Measurements from ENCODE around the gene THADA.

The THADA gene

DNA sequence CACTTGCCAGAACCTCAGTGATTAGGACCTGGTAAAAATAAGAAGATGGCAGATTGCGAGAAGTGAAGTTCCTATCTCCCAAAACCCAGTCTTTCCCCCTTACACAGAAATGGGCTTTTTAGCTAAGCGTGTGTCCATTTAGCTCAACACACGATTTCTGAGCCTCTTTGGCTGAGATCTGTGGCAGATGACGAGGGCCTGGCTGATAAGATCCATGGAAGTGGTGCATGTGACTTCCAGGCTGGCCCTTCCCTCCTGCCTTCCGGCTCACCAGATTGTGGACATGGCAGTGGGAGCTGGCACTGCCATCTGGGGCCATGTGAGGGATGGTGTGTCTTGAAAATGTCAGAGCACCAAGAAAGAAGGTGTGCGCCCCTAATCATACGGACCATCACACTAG lies 328.5 kb downstream of the THADA start:
- no peak for TF ChIP-seq CTCF (conservative IDR thresholded peaks at IDR 0.05; ENCODE audit: low read length)
- no peak for DNase-seq (ENCODE audit: low read depth)
- H3K4me3 ChIP-seq (ENCODE audit: low read length), result no peak overlapping the region

- H3K4me3 ChIP-seq (ENCODE audit: low read length), result no peak overlapping the region
- no peak for DNase-seq (ENCODE audit: low read depth)
- TF ChIP-seq CTCF (conservative IDR thresholded peaks at IDR 0.05; ENCODE audit: low read length), result no peak
Observed at GRCh38 chr2:43266711-43267111, 329.1 kb downstream of the THADA start.

DNA sequence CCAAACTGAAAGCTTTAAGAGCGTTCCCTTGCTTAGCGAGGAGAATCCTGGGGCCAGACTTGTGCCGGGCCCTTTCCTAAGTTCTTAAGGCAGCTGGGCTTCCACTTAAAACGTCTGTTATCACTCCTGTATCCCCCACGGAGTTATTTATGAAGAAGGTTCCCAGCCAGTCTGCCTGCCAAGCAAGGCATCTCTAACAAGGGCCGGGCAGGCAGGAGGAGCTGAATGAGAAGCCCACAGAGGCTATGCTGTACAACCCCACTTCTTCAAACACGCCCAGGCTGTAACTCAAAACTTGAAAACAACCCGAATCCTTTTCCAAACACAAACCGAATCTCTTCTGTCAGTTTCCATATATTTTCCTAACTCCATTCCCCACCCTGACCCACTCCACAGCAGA lies 330.4 kb downstream of the THADA start:
- H3K4me3 ChIP-seq (ENCODE audit: low read length), result no peak overlapping the region
- no peak for TF ChIP-seq CTCF (conservative IDR thresholded peaks at IDR 0.05; ENCODE audit: low read length)
- DNase-seq (ENCODE audit: low read depth), result peak; percentile 51

DNA sequence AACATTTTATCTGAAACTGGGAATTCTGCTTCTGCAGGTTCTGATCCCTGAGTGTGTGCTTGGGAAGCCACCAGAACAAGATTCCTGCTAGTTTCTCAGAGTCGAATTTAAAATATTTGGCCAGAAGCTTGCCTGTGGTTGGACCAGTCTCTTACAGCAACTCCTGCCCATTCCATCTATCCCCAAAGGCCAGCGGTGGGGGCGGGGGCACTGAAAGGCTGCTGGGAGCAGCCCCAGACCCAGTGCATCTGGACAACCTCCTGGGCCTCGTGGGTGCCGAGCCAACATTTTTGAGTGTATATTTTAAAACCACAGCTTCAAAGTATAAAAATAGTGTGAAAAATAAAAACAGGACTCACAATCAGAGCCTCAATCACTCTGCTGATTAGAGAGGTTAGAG lies 330.8 kb downstream of the THADA start:
- TF ChIP-seq CTCF (conservative IDR thresholded peaks at IDR 0.05; ENCODE audit: low read length), result no peak
- DNase-seq (ENCODE audit: low read depth), result peak; percentile 90
- no peak overlapping the region for H3K4me3 ChIP-seq (ENCODE audit: low read length)

DNA sequence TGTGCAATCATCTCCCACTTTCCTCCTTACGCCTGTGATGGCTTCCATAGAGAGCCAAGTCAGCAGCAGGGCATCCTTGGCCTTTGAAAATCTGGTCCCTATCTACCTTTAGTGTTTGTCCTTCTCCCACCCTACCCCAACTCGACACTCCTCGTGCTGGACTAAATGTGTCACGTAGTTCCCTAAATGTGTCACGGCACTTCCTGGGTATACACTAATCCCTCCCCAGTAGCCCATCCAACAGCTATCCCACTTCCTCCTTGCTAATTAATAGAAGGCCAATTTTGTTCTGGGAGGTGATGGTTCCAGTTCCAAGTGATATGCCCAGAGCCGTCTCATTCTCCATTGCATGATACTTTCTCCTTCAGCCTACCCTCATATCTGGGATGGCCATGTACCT lies 332.9 kb downstream of the THADA start:
- TF ChIP-seq CTCF (conservative IDR thresholded peaks at IDR 0.05; ENCODE audit: low read length), result no peak
- no peak for DNase-seq (ENCODE audit: low read depth)
- H3K4me3 ChIP-seq (ENCODE audit: low read length), result no peak overlapping the region

GRCh38 chr2:43262239-43262638 lies 333.6 kb downstream of the THADA start:
- H3K4me3 ChIP-seq (ENCODE audit: low read length), result no peak overlapping the region
- no peak for TF ChIP-seq CTCF (conservative IDR thresholded peaks at IDR 0.05; ENCODE audit: low read length)
- DNase-seq (ENCODE audit: low read depth), result no peak

GRCh38 chr2:43259512-43259911 lies 336.3 kb downstream of the THADA start:
- no peak overlapping the region for H3K4me3 ChIP-seq (ENCODE audit: low read length)
- TF ChIP-seq CTCF (conservative IDR thresholded peaks at IDR 0.05; ENCODE audit: low read length), result no peak
- no peak for DNase-seq (ENCODE audit: low read depth)

Data from AG10803 (cell line).